ENCODE measurements around the gene PRICKLE2.

- TF ChIP-seq, protein P1, sequence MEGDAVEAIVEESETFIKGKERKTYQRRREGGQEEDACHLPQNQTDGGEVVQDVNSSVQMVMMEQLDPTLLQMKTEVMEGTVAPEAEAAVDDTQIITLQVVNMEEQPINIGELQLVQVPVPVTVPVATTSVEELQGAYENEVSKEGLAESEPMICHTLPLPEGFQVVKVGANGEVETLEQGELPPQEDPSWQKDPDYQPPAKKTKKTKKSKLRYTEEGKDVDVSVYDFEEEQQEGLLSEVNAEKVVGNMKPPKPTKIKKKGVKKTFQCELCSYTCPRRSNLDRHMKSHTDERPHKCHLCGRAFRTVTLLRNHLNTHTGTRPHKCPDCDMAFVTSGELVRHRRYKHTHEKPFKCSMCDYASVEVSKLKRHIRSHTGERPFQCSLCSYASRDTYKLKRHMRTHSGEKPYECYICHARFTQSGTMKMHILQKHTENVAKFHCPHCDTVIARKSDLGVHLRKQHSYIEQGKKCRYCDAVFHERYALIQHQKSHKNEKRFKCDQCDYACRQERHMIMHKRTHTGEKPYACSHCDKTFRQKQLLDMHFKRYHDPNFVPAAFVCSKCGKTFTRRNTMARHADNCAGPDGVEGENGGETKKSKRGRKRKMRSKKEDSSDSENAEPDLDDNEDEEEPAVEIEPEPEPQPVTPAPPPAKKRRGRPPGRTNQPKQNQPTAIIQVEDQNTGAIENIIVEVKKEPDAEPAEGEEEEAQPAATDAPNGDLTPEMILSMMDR (IDR thresholded peaks at IDR 0.05 in 8 of 11, conservative IDR thresholded peaks at IDR 0.05 in 3 of 11): no peak
- TF ChIP-seq POLR2A (IDR thresholded peaks at IDR 0.05) (no peak), POLR2AphosphoS5 (IDR thresholded peaks at IDR 0.05) (no peak)
Measured at GRCh38 chr3:64262574-64263114, 37.4 kb upstream of the PRICKLE2 start.

Measured in spleen (tissue), 7 donors.